ENCODE results near the gene NR4A1. TPM values are rescaled to one million over a fixed set of nuclear protein-coding genes. Genes with fewer than 3 reads are reported as not detected.
A peak's percentile ranks its signal among the peaks of the same experiment; 100 is the strongest.

NR4A1 gene
- polyA plus RNA-seq (ENCODE audit: insufficient read length in 12 of 12), result 100 to 1,000 TPM in 2 of 12 donors, 10 to 100 TPM in 9, not detected in 1; 17.2 to 132 (median 32.6) TPM
- long read RNA-seq, donor 1, full-length matches to known transcripts, result 31 of 36 reads
- long read RNA-seq, donor 1, partial matches to known transcripts, result 5 of 36 reads
- long read RNA-seq, donor 1, other reads (novel, unspliced or antisense), result 0 of 36 reads
- long read RNA-seq, donor 2, full-length matches to known transcripts, result 8 of 8 reads
- long read RNA-seq, donor 2, partial matches to known transcripts, result 0 of 8 reads
- long read RNA-seq, donor 2, other reads (novel, unspliced or antisense), result 0 of 8 reads
- long read RNA-seq, donor 3, full-length matches to known transcripts, result 10 of 10 reads
- long read RNA-seq, donor 3, partial matches to known transcripts, result 0 of 10 reads
- long read RNA-seq, donor 3, other reads (novel, unspliced or antisense), result 0 of 10 reads
- long read RNA-seq, donor 4, full-length matches to known transcripts, result 4 of 4 reads
- long read RNA-seq, donor 4, partial matches to known transcripts, result 0 of 4 reads
- long read RNA-seq, donor 4, other reads (novel, unspliced or antisense), result 0 of 4 reads
- long read RNA-seq, donor 5, result 0 reads
- long read RNA-seq, donor 6, full-length matches to known transcripts, result 7 of 12 reads
- long read RNA-seq, donor 6, partial matches to known transcripts, result 5 of 12 reads
- long read RNA-seq, donor 6, other reads (novel, unspliced or antisense), result 0 of 12 reads
- long read RNA-seq, donor 7, full-length matches to known transcripts, result 9 of 9 reads
- long read RNA-seq, donor 7, partial matches to known transcripts, result 0 of 9 reads
- long read RNA-seq, donor 7, other reads (novel, unspliced or antisense), result 0 of 9 reads
- long read RNA-seq, donor 8, full-length matches to known transcripts, result 35 of 40 reads
- long read RNA-seq, donor 8, partial matches to known transcripts, result 5 of 40 reads
- long read RNA-seq, donor 8, other reads (novel, unspliced or antisense), result 0 of 40 reads
- long read RNA-seq, donor 9, full-length matches to known transcripts, result 9 of 9 reads
- long read RNA-seq, donor 9, partial matches to known transcripts, result 0 of 9 reads
- long read RNA-seq, donor 9, other reads (novel, unspliced or antisense), result 0 of 9 reads
- long read RNA-seq, donor 10, full-length matches to known transcripts, result 6 of 6 reads
- long read RNA-seq, donor 10, partial matches to known transcripts, result 0 of 6 reads
- long read RNA-seq, donor 10, other reads (novel, unspliced or antisense), result 0 of 6 reads
- long read RNA-seq, donor 11, full-length matches to known transcripts, result 6 of 6 reads
- long read RNA-seq, donor 11, partial matches to known transcripts, result 0 of 6 reads
- long read RNA-seq, donor 11, other reads (novel, unspliced or antisense), result 0 of 6 reads

DNA sequence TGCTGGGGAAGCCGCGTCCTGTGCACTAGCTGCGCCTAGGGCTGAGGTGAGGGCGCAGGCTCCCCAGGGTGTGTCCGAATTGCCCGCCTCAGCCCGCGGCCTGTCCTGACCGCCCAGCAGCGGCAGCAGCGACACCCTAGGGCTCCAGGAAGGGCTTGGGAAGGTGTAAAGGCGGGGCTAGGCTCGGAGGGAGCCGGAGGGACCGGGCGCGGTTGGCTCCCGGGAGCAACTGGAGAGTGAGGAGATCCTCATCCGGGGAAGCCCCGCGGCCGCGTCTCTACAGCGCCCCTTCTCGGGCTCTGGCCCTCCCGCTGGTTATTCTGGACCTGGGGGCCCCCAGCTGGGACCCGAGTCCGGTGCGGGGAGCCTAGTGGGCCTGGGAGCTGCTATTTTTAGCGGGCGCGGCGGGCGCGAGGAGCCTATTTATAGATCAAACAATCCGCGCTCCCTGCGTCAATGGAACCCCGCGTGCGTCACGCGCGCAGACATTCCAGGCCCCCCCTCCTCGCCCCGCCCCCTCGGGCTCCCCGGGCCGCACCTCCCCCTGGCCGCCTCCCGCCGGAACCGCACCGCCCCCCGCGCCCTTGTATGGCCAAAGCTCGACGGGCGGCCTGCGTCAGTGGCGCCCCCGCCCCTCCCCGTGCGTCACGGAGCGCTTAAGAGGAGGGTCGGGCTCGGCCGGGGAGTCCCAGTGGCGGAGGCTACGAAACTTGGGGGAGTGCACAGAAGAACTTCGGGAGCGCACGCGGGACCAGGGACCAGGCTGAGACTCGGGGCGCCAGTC, at the start of gene NR4A1:
NR4A1 (plus strand) TSS at position 685 of the 784 bp plus-strand sequence. CDS start 2,887 bp downstream, outside the sequence.
- peak; percentile 94 for DNase-seq

DNA sequence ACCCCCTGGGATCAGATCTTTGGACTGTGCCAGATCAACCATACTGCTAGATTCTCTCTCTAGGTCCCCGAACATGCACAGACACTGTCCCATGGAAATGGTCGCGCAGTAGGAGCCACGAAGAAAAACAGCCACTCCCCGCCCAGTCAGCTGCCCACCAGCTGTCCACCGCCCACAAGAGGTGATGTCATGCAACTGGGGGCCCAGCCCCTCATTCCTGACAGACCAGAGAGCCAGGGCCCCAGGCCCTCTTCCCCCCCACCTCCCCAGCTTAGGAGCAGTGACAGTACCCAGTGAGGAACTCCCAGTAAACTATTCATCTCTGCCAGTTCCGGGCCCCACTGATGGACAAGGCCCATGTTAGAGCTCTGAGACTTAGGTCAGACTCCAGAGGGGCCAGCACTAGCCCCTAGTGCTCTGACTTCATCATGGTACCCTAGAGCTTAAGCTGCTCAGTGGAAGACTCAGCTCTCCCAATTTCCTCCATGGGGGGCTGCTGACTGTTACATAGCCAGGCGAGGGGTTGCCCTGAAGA, 48.2 kb upstream of the NR4A1 start:
- no peak for DNase-seq

- no peak for DNase-seq
Measured at GRCh38 chr12:52003591-52003990, 47.7 kb upstream of the NR4A1 start.

DNA sequence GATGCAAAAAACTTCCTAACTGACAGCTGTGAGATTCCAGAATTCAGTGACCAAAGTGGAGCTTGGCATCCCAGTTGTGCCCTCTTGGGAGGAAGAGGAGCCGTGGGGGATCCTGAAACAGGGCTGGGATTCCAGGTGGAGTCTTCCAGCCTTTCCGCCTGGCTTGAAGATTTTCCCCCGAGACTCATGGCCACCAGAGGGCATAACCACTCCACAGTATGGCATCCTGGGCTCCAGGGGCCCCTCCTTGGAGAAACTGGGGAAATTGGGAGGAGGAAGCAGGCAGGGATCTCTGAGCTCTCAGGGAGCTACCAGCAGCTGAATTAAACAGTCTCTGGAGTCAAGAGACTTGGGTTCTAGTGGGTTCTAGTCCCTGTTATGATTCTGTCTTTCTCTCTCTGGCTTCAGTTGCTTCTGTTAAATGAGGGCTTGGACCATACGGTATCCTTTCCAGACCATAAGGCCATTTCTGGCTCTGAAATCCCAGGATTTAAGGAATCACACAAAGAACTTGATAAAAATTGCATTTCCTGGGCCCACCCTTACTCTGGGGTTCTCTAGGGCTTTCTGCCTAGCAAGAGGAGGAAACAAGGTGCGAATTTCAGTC, 47.1 kb upstream of the NR4A1 start:
- no peak for DNase-seq

GRCh38 chr12:52005218-52005902, 45.9 kb upstream of the NR4A1 start:
- no peak for DNase-seq

DNA sequence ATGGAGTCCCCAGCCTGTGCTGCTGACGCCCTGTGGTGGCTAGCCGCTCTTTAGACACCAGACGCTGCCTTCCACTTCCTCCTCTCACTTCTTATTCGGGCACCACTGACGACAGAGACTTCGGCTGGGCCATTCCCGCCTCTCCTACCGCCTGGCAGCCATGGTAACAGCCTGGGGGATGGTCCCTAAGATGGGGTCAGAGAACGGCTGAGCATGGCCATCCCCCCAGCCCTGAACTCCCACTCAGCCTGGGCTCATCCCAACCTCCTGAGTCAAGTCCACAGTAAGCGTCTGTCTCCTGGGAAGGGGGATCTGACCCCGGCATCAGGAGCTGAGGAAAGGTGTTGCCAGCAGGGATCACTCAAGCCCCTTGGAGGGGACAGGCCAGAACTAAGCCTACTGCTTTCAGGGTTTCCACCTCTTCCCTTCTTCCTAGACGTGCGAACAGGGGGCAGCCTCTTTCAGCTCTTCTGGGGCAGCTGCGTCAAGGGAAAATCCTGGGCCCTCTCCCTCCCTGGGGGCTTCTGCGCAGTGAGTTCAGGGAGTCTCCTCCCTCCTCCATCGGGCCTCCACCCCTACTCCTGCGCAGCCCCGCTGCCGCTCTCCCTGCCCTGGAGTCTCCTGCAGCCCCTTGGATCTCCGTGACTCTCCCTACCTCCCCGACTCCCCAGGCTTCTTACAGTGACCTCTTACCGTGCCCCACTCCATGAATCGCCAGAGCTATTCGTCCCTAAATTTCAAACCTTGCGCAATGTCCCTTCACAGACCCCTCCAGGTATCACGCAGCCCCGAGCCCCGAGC, 45.1 kb upstream of the NR4A1 start:
- no peak for DNase-seq

DNA sequence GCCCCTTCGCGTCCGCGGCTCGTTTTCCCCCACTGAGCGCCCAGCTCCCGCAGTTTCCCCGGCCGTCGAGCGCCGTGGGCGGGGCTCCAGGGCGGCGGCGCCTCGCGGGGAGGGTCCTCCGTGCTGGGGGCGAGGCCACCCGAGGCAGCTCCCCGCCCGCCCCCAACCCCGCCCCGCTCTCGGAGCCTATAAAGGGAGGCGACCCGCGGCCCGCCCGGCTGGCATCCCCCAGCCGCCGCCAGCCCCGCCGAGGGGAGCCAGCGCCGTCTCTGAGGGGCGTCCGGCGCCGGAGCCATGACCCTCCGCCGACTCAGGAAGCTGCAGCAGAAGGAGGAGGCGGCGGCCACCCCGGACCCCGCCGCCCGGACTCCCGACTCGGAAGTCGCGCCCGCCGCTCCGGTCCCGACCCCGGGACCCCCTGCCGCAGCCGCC, 44.5 kb upstream of the NR4A1 start, which contains the start of gene TAMALIN:
TAMALIN (plus strand) TSS at position 221 of the 432 bp plus-strand sequence; CDS start at position 295, 74 bp downstream.
- DNase-seq, result peak; percentile 82

- DNase-seq, result no peak
Measured at GRCh38 chr12:52007158-52007921, 43.9 kb upstream of the NR4A1 start.

- DNase-seq, result no peak
Measured at GRCh38 chr12:52007982-52008510, 43.2 kb upstream of the NR4A1 start.

DNA sequence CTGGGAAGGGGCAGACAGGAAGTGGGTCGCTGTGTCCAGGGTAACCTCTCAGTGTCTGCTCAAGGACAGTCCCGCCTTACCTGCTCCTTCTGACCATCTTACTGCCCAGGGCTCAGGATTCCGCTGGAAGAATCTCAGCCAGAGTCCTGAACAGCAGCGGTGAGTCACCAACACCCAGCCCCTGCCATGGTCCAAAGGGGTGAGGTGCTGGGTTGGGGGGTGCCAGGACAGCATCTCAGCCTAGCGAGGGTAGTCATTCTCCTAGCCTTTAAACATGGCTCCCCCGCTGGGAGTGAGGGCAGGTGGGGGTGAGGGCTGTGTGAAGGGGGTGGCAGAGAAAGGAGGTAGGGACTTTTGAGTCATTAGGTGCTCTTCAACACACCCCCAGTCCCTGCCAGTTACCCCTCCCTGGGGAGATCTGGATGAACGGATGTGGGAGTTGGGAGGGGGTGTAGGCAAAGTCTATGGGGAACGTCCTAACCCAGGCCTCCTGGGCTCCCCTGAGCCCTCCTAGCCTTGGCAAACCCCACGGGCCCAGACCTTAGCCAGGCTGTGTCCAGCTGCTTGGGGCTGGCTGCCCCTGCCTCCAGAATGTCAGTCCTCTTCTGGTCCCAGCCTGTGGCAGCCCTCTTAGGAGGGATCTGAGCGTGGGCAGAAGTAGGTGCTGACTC, 42.0 kb upstream of the NR4A1 start:
- DNase-seq, result no peak

- peak; percentile 93 for DNase-seq
Measured at GRCh38 chr12:52010152-52010622, 41.1 kb upstream of the NR4A1 start.

DNA sequence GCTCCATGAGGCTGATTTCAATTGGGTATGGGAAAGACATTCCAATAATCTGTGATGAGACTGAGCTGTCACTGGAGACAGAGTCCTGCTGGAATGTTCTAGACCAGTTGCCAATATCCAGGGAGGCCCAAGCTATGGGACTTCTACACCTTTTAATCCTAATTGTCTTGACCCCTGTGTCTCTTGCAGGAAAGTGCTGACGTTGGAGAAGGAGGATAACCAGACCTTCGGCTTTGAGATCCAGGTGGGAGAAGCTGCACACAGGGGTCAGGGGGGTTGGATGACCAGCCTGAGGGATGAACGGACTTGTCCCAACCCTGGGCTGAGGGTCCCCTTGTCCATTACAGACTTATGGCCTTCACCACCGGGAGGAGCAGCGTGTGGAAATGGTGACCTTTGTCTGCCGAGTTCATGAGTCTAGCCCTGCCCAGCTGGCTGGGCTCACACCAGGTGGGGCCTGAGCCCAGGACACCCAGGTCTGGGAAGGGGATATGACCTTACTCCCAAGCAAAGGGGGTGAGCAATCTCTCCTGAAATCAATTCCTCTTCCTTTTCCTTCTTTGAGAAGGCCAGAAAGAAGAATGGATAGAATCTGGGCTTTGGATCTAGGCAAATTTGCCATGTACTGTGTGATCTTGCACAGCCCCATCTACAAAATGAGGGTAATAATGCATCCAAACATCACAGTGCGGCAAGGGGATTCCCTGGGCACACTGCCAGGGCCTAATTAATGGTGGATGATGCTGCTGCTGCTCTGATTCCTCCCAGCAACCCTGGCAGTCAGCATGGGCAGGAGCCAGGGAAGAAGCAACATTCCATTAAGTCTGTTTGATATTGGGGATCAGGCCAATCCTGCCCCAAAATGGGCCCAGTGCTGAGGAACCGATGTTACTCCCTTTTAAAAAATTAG, 40.3 kb upstream of the NR4A1 start:
- DNase-seq, result no peak

- DNase-seq, result no peak
Measured at GRCh38 chr12:52011602-52012214, 39.5 kb upstream of the NR4A1 start.

DNA sequence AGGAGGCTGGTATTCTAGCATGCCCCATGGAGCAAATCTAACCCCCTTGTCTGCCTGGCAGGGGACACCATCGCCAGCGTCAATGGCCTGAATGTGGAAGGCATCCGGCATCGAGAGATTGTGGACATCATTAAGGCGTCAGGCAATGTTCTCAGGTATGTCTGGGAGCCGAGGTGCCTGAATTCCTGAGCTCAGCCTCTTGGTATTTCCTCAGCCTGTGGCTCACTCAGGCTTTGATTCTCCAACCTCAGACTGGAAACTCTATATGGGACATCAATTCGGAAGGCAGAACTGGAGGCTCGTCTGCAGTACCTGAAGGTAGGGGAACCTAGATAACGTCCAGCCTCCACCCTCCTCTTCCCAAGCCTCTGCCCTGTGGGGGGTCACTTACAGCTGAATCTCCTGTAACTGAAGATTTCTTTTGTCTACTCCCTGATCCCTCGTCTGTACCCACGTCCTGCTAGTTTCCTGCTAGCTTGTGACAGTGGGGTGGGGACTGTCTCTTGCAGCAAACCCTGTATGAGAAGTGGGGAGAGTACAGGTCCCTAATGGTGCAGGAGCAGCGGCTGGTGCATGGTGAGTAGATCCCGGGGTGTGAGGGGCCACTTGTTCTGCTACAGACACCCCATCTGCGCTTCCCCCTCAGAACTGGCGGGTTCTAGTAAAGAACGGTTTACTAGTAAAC, 37.5 kb upstream of the NR4A1 start:
- DNase-seq, result no peak

Data from muscle of arm (tissue), 14 donors.